GM21619 (cell line): ENCODE data around the gene SNX13.
A peak's percentile ranks its signal among the peaks of the same experiment; 100 is the strongest.

Experiments
- ATAC-seq: cut with Tn5 transposase; IDR thresholded peaks from one replicate; pipeline ENCODE4 v1.9.1; 2021; ENCODE audit not compliant: unreplicated experiment

The SNX13 gene

DNA sequence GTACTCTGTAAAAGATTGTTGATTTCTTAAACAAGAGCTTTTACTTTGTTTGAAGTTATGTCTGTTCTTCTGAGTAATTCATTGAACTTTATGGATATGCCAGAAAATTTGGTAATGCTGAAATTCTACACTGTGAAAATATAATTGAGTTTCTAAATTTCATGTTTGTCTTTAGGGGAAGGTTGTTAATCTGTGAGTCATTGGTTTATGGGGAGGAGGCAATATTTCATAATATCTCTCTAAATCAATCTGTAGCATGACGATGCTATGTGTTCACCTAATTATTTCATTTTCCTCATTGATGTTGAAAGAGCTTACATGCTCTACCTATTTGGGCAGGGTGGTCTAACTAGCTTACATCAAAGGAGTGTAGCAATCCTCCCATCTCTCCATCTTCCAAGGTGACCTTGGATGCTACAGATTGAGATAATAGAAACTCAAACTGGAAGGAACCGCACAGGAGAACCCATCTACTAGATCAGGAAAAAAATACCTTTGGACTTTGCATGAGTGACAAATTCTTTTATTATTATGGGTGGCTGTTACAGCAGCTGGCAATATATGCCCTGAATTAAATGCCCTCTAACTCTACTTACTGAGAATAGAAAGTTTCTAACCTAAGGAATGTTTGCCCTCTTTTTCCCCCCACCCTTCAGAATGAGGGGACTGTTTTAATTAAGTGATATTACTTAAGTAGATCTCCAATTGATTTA lies 8.4 kb upstream of the SNX13 start:
- no peak for ATAC-seq

DNA sequence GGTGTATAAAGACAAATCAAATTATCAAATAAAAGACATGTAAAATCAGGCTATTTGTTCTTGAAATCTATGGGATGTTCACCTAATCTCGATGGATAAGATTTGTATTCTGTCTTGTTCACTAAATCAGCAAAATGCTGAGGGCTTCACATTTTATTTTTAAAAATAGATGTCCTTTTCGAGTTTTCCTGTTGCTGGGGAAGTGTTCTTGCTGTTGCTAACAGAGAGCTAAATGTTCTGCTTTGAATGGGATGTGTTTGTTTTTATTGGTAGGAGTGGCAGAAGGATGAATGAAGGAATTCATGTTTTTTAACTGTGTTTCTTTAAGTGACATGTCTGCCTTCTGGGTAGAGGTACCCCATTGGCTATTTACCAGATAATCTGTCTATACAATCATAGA lies 7.3 kb upstream of the SNX13 start:
- no peak for ATAC-seq

- peak; percentile 75 for ATAC-seq
Observed at GRCh38 chr7:17946591-17946990, 6.3 kb upstream of the SNX13 start.

GRCh38 chr7:17944720-17945119 lies 4.4 kb upstream of the SNX13 start:
- no peak for ATAC-seq

- no peak for ATAC-seq
Observed at GRCh38 chr7:17943006-17943405, 2.7 kb upstream of the SNX13 start.

DNA sequence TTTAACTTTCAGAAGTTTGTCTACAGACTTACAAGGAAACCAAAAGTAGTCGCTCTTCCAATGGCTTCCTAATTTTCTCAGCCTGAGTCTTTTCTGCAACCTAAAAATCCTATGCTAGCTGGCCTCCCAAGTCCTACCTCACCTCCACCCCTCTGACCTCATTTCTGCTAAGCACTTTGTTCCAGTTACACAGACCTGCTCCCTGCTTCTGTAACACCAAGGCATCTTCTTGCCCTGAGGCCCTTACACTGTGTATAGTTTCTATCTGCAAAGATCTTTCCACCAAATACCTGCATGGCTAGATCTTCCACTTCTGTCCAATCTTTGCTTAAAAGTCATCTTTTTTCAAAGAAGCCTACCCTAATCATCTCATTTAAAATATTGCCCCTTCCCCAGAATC lies 1.9 kb upstream of the SNX13 start:
- ATAC-seq: no peak

- ATAC-seq: no peak
Observed at GRCh38 chr7:17940951-17941431, 697 bp upstream of the SNX13 start.

DNA sequence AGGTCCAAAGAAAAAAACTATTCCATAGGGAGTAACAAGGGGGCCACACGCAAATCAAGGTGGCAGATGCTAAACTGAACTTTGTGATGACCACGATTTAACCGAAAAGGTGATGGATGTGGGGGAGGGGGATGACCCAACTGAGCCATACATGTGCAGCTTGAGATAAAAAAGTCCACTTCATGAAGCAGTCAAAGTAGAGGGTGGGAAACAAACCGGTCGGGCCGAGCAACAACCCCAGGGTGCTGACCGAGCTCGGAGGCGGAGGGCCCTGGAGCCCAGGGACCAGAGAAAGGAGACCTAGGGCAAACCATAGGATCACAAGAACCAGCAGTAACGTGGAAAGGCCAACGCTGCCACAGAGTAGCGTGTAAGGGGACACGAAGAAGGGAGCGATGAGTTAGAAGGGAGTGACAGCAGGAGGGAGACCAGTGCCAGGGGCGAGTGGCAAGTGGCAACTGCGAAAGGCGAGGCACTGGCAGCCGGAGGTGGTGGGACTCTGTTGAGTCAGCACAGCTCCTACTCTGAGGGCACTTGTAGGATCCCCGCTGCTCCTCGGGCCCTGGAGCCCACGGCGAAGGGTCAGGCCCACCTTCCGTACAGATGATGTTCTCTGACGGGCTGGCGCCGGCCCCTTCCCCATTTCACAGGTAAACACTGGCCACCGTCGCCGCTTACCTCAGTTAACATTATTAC lies 540 bp downstream of the SNX13 start:
- peak; percentile 36 for ATAC-seq

DNA sequence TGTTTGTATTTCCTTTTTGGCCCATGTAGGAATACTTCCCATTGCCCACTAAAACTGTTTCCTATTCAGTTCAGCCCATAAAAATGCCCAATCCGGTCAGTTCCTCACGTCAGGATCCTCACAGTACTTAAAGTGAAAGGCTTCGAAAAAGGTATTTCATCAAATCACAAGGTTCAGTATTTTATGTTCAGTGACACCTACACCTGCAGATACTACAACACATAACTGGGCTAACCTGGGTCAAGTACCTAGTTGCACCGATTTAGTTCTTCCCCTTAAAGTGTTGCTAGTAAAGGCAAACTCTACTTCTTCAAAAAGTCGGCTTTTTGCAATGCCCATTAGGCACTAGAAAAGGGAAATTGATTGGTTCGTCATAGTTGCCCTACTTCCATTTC lies 1.1 kb downstream of the SNX13 start:
- no peak for ATAC-seq

GRCh38 chr7:17937506-17938120 lies 2.7 kb downstream of the SNX13 start:
- no peak for ATAC-seq

GRCh38 chr7:17936321-17936720 lies 4.0 kb downstream of the SNX13 start:
- ATAC-seq: no peak

- no peak for ATAC-seq
Observed at GRCh38 chr7:17934612-17935240, 5.6 kb downstream of the SNX13 start.

- no peak for ATAC-seq
Observed at GRCh38 chr7:17934094-17934493, 6.2 kb downstream of the SNX13 start.

- no peak for ATAC-seq
Observed at GRCh38 chr7:17932770-17933169, 7.5 kb downstream of the SNX13 start.

DNA sequence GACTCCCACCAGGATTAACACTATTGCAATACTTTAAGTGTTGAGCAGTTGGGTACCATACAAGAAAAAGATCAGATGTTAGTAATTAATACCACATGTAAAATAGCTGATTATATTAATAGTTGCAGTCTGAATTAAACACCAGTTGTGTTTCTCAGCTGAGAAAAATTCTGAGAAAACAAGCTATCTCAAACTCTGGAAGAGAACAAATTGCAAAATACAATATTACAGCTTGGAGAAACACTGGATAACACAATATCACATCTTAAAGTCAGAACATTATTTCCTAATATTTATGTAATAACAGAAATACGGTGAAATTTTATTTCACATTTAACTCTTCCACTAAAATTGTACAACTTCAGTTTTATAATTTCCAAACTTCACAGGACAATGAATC lies 9.2 kb downstream of the SNX13 start:
- ATAC-seq: no peak

GRCh38 chr7:17930546-17930945 lies 9.7 kb downstream of the SNX13 start:
- ATAC-seq: no peak

DNA sequence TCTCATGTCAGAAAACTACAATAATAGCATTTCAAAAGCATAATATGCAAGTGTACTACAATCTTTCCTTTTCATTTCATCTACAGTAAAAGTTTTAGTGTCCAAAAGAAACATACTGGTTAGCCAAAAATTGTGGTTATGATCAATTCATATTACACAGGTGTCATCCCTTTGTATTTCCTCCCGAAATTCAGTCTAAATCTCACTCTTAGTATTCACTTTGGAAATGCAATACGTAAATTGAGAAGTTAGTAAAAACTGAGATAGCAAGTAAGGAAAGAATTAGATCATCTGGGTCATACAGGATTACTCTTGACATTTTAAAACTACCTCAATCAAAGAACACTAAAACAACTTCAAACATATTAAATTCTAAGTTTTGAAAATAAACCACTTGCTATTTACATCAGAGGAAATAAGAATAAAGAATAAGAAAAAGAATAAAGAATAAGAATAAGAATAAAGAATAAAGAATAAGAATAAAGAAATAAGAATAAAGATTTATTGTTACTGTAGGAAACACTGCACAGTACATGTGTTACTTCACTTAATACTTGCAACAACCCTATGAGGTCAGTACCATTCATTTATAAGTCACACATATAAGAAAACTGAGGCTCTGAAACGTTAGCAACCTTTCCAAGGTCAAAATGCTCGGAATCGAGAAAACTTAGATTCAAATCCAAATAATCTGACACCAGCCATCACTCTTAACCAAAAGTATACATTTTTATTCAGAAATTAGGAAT lies 10.5 kb downstream of the SNX13 start:
- no peak for ATAC-seq

- no peak for ATAC-seq
Observed at GRCh38 chr7:17928055-17928454, 12.2 kb downstream of the SNX13 start.

DNA sequence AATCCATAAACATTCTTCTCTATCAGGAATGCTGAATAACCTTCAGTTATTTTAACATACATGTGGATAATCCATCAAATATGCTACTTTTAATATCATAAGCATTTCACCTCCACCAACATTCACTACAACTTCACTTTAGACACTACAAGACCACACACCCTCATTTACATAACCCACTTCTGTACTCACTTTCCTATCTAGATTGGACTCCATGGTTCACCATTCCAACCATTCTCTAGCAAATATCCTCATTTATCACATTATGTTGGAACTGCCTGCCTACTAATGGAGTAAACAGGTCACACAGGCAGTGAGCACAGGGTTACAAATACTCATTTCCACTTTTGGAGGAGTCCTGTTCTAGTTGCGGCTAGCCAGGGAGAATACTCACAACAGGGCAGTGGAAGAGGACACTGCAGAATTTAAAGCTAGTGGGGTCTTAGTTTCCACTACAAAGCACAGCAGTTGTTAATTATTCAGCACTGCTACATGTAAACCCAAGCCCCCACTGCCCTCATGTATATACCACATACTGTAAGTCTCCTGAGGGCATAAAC lies 18.4 kb downstream of the SNX13 start:
- no peak for ATAC-seq

GRCh38 chr7:17917842-17918241 lies 22.5 kb downstream of the SNX13 start:
- ATAC-seq: no peak

GRCh38 chr7:17916786-17917185 lies 23.5 kb downstream of the SNX13 start:
- no peak for ATAC-seq
